HG03095 (cell line): ENCODE results near the gene TTC23.
"Not testable (repeated sequence)": the region's sequence is repeated elsewhere in the genome, so short reads cannot be mapped to it uniquely, and the experiment has no call there.

Experiments used
- ATAC-seq: cut with Tn5 transposase; IDR thresholded peaks from one replicate; pipeline ENCODE4 v1.9.1; 2021; ENCODE audit warnings: moderate library complexity; ENCODE audit not compliant: unreplicated experiment

The TTC23 gene

DNA sequence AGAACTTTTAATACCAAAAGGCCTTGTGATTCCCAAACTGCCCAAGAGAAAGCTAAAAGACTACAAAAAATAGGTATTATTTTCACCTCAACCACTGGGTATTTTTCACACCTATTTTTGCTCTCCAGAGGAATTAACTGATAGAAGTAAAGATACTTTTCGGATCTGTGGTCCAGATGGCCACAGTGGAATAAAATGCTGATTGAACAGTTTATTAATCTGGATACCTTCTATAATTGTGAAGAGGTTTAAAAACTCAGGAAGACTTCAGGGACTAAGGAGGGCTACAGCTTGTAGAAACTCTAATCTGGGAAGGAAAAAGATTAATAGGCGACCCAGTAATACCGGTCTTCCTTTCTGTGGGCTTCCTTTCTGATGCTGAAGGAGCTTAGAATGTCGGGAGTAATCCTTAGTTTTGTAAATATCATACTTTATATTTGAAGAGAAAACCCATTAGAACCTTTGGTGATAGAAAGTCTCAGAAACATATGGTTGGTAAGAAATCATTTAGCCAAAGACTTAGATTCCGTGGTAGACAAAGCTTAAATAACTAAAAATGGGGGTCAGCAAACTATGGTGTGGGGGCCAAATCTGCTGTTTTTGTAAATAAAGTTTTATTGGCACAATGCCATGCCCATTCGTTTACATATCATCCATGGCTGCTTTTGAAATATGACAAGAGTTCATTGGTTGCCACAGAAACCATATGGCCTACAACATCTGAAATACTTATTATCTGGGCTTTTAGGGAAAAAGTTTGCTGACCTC, 47.8 kb downstream of the TTC23 start:
- no peak for ATAC-seq

DNA sequence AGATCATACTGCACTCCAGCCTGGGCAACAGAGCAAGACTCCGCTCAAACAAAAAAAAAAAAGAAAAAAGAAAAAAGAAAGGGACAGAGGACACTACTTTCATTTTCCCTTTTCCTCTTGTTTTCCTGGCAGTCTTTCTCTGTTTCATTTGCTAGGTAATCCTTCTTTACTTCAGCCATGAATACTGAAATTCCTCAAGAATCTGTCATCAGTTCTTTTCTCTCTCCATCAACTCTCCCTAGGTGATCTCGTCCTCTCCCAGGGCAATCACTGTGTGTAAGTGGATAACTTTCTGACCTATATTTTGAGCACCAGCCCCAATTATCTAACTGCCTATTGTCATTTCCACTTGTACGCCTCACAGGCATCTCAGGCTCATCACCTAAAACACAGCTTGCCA, 51.5 kb downstream of the TTC23 start:
- no peak for ATAC-seq

DNA sequence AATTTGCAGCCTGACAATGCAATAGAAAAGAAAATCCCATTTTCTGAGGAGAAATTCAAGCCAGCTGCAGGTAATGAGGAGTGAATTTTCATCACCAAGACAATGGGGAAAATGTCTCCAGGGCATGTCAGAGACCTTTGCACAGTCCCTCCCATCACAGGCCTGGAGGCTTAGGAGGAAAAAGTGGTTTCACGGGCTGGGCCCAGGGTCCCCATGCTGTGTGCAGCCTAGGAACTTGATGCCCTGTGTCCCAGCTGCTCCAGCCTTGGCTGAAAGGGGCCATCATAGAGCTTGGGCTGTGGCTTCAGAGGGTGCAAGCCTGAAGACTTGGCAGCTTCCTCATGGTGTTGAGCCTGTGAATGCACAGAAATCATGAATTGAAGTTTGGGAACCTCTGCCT, 57.2 kb downstream of the TTC23 start:
- not testable (repeated sequence) for ATAC-seq

DNA sequence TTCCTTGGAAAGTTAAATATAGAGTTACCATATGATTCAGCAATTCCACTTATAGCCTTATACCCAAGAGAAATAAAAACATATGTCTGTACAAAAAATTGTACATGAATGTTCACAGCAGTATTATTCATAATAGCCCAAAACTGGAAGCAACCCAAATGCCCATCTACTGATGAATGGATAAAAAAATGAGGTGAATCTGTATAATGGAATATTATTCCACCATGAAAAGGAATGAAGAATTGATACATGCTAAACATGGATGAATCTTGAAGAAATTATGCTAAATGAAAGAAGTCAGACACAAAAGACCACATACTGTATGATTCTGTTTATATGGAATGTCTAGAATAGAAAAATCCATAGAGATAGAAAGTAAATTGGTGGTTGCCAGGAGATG, 61.4 kb downstream of the TTC23 start:
- no peak for ATAC-seq

DNA sequence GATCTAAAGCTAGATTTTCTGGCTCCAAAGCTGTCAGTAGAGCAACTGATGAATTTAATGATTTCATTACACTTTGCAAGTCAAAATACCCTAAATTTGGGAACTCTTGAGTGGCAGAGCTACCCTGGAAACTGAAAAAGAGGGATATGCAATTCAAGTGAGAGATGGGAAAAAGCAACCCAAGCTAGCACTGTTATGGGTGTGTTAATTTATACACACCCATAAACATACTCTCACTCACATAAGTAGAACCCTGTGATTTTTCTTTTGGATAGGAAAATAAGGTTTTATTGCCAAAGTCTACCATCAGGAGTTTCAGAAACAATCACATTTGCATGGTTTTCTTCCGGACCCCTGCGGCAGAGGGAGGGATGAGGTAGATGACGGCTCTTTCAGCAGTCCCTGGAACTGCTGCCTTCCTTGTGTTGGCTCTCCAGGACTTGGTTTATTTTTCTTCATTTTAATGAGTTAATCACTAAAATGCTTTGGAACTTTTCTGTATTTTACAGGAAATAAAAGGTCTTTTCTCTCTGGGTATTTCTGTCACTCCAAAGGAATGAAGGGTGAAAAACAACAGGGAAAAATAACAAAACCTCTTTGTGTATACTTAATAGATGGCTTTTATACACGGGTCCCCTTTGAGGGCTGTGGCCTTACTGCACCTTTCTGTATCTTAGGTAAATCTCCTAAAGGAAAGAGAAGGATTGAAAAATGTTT, 63.8 kb downstream of the TTC23 start:
- no peak for ATAC-seq

DNA sequence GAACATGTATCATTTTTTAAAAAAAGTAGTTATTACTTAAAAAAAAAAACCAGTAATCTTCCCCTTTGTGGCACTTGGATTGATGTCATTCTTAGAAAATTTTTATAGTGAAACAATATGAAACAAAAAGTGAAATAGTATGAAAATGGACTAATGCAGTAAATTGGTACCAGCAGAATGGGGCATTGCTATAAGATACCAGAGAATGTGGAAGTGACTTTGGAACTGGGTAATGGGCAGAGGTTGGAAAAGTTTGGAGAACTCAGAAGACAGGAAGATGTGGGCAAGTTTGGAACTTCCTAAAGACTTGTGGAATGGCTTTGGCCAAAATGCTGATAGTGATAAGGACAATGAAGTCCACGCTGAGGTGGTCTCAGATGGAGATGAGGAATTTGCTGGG, 66.6 kb downstream of the TTC23 start:
- ATAC-seq: no peak

DNA sequence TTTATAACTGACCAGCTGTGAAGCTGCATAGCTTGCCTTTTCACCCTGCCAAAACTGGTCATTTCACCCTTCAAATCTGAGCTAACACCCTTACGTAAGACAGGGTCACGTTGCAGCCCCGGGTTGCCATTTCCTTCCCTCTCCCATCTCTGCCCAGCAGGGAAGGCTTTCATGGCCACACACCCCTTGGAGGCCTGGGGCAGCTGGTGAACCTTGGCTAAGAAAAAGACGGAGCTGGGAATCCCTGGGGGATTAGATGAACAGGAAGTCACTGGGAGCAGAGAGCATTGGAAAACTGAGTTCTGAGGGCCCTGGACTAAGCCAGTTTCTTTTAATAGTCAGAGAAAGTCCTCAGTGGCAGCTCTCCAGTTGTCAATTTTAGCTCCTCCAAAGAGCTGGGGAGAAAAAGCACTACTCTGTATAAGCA, 67.8 kb downstream of the TTC23 start:
- no peak for ATAC-seq

DNA sequence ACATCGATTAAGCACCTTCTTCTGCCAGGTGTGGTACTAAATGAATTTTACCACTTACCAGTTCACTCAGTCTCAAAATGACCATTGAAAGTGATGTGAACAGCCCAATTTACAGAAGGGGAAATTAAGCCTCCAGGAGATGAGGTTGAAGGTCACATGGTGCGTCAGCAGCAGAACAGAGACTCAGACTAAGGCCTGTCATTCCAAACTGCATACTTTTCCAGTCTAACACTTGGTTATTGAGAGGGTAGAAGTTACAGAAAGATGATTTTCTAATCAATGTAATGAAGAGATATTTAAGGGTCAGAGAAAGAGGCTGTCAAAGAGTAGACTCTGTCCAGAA, 68.4 kb downstream of the TTC23 start:
- ATAC-seq: no peak

DNA sequence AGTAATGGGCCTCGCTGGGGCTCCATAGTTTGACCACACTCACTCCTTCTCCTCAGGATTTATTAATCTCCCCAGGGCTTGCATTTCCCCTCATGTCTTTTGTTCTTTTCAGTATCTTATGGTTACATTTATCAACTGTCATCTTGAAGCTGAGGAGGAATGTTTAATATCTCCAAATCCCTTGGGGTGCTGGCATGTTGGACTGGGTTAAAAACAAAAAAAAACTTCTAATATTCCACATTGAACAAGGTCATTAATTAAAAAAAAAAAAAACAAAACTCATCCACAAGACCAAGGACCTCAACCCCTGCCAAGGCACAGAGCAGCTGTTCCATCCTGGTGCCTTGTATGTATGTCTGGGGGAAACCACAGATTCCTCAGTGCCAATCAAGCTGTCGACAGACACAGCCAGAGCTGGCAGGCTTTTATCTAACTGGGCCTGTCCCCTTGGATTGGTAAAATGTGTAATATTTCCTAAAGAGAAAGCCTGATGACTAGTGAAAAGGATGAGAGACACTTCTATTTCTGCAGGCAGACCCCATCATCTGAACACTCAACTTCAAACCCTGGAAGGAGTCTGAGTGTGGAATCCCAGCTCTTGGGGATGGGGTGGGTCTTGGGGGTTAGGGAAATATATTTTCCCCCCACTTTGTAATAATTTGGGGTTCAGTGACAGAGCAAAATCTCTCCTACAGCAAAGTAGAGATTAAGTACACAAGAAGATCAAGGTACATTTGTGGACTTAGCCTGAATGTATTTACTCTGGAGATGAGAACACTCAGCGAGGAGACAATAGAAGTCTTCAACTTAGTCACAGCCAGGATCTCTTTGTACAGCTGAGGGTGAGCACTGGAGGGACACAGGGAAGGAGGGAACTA, 69.1 kb downstream of the TTC23 start:
- no peak for ATAC-seq

DNA sequence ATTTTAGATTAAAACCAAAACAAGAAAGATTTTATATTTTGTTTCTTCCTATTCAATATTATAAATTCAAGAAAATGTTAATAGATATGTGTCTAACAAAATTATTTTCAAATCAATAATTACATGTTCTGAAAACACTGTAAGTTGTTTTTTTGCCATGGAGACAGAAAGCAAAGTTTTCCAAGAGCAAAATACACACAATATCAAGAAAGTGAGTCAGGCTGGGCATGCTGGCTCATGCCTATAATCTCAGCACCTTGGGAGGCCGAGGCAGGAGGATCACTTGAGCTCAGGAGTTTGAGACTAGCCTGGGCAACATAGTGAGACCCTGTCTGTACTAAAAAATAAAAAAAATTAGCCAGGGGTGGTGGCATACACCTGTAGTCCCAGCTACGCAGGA, 71.7 kb downstream of the TTC23 start:
- no peak for ATAC-seq

DNA sequence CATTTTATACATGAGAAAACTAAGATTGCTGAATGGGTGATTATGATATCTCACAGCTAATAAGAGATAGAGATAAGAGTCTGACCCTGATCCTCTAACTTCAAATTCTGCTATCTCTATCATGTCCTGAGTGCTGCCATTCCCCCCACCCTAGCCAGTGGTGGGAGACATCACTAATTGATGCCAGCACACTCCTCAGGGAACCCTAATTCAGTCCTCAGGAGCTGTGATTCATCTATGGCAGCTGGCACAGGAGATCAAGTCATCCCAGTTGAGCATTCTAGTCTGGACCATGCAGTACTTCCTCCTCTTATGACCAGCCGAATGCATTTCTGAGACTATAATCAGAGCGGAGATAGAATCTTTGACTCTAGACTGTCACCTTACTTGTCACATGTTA, 72.6 kb downstream of the TTC23 start:
- ATAC-seq: no peak

DNA sequence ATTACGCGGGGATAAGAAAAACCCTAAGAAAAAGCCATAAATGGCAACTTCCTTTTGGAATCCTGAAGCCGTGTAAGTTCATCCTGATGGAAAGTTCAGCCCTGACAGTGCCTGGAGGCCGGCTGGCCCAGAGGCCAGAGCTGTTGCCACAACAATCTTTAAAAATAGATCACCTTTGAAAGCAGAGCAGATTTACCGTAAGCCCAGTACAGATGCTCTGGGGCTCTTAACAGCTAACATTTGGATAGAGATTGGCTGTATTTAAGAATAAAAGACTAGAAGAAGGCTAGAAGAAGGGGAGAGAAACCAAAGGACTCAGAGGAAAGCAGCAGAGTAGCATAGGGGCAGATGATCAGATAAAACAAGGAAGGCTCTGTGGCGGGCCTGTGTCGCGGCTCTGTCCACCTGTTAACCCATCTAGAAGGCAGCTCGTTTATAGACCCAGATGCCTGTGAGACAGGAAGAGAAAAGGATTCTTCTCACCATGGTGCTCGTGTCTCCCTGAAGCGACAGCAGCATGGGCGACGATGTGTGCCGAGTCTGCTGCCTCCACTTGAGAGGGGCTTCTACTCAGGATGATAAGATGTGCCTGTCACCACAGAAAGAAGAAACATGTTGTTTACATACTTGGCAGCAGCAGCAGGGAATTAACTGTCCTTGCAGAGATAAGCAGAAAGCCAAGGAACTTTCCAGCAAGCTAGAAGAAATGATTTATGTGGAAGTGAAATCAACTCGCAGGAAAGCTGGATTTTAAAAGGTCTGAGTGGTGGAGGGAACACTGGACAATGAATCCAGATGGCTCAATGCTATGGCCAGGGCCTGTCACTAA, 74.6 kb downstream of the TTC23 start:
- ATAC-seq: no peak

DNA sequence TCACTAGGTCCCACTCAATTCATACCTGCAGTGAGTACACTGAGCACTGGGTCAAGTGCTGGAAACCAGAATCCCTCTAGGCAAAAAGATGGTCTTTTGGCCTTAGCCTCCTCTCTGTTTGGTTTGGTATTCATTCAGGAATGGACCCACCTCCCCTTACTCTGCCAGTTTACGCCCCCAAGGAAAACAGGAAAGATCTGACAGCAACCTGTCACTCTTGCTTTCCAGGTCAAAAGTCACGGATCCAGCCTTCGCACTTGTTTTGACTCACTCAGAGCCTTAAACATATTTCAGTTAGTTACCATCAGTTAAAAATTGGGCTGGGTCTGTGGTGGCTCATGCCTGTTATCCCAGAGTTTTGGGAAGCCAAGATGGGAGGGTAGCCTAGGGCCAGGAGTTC, 76.4 kb downstream of the TTC23 start:
- ATAC-seq: no peak

DNA sequence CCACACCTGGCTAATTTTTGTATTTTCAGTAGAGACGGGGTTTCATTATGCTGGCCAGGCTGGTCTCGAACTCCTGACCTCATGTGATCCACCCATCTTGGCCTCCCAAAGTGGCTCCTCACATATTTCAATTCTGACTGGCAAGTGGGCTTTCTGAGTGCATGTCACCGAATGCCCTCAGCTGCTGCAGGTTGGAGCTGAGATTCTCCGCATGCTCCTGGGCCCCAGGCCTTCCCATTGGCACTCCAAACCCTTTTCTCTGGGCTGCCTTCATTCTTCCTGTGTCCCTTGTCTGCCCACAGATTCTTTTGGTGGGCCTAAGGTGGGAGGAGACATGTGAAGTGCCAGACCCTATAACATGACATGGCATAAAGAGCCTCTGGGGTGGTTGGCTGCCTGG, 77.2 kb downstream of the TTC23 start:
- no peak for ATAC-seq

DNA sequence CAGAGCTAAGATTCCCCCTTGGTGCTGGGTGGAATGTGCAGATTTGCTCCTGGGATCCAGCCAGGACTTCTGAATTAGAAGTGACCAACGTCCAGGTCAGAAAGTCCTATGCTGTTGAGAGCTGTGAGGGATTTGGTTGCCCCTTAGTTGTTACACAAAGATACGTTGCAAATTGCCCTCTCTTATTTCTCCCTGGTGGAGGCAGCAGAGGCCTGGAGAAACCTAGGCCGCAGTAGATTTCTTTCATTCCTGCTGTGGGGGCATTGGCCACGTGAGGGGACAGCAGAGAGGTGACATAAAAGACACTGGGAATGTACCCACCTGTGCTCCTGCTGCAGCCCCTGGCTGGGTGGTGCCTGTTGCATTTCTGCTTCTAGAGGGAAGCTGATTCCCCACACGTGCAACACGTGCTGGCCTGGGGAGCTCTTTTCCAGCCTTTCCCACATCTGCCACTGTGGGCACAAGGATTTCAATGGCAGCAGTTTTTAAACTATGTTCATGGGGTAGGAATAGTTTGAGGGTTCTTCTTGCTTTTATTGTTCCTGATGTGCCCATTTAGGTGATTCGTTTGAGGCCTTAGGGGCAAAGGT, 78.8 kb downstream of the TTC23 start:
- ATAC-seq: no peak

DNA sequence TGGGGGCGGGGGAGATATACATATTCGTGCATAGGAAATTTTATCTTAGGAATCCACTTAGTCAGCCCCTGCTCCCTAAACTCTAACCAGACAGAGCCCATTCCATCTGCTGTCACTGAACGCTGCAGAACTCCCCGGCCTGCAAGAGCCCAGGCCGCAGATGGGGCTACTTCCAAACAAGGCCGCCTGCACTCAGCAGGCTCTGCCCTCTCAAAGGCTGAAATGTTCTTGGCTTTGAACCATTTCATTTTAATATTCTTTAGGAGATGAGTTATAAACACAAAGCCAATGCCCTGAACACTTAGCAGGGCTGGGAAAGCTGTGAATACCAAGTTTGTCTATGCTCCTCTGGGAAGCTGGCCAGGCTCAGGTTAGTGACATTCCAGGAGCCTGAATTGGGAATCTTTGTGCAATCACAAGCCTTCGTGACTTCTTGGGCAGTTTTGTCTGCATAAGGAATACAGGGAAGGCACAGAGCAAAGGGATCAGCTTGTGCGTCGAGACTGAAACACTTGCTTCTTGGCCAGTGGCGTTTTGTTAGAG, 79.5 kb downstream of the TTC23 start:
- ATAC-seq: no peak

DNA sequence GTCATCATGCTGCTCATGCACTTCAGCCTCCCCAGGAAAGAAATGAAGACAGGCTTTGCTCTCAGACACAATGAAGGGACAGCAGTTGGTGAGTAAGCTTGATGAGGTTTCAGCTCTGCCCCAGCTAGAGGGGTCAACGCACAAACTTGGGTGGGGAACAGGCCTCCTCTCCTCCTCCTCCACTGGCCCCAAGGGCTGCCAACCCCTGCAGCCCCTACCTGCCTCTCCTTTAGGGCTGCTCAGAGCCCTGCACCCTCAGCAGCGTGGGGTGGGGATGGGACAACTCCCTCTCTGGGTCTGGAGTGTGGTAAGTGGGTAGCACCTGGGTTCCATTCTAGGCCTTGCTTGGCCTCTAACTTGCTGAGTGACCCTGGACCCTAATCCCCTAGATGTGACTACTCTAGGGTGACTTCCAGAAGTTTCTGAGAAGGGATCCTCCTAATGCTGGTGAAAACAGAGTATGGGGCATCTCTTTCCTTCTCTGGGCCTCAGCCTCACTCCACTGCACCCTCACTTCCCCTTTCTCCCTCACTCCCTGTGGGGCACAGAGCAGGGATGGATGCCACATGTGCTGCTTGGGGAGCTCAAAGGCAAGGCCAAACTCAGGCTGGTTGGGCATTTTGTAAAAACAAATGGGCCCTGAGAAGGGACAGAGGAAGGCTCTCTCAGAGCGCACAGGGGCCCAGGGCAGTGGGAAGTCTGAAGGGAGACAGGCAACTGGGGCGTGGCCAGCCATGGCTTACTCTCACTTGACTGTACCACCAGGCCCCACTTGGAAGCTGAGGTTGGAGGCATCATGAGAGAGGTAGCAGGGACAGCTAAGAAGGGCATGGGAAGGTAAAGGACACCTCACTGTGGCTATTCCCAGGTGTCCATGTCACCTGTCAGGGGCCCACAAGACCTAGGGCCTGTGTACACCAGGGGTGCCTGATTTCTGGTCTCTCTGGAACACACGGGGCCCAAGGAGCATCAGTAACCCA, 80.5 kb downstream of the TTC23 start:
- no peak for ATAC-seq

DNA sequence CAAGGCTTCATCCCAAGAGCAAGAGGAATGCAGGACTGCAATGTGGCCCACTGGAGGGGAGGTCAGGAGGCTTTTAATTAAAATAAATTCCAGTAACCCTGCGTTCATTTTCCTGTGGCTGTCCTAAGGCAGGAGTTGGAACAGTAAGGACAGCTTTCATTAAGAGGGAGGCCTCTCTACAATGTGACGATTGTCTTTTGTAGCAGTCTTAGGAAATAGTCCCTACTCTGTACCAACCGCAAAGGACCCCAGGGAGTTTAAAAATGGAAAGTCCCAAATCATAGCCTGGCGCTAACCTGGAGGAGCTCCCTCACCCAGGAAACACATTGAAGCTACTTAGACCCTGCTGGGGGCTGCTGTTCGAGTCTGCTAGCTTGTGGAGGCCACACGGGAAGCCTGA, 81.7 kb downstream of the TTC23 start:
- no peak for ATAC-seq

DNA sequence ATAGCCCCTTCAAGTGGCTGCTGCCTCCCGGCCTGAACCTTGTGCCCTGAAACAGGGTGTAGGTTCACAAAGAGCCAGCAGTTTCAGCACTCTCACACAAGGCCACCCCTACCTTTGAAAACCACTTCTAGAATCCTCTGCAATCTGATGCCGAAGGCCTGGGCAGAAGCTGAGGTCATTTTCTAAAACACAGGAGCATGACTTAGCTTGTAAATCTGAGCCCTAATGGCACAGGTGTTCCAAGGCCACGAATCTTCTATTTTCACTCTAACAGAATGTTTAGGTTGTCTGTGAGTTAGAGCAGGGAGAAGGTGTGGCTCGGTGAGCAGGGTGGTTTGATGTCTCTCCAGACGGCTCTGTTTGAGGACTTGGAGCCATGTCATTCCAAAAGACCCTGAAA, 82.2 kb downstream of the TTC23 start:
- ATAC-seq: no peak
